NCI-H524 (cell line): ENCODE data around the gene AMZ1.

Experiments
- DNase-seq, 2 experiments: peaks; one replicate each; lab custom pipeline; 2025; lab: John Stamatoyannopoulos, UW

The AMZ1 gene, protein sequence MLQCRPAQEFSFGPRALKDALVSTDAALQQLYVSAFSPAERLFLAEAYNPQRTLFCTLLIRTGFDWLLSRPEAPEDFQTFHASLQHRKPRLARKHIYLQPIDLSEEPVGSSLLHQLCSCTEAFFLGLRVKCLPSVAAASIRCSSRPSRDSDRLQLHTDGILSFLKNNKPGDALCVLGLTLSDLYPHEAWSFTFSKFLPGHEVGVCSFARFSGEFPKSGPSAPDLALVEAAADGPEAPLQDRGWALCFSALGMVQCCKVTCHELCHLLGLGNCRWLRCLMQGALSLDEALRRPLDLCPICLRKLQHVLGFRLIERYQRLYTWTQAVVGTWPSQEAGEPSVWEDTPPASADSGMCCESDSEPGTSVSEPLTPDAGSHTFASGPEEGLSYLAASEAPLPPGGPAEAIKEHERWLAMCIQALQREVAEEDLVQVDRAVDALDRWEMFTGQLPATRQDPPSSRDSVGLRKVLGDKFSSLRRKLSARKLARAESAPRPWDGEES

GRCh38 chr7:2687881-2688318, at the start of gene AMZ1:
AMZ1 (plus strand) TSS chr7:2688202; CDS start chr7:2700452, 12,250 bp downstream.
- DNase-seq, result no peak

DNA sequence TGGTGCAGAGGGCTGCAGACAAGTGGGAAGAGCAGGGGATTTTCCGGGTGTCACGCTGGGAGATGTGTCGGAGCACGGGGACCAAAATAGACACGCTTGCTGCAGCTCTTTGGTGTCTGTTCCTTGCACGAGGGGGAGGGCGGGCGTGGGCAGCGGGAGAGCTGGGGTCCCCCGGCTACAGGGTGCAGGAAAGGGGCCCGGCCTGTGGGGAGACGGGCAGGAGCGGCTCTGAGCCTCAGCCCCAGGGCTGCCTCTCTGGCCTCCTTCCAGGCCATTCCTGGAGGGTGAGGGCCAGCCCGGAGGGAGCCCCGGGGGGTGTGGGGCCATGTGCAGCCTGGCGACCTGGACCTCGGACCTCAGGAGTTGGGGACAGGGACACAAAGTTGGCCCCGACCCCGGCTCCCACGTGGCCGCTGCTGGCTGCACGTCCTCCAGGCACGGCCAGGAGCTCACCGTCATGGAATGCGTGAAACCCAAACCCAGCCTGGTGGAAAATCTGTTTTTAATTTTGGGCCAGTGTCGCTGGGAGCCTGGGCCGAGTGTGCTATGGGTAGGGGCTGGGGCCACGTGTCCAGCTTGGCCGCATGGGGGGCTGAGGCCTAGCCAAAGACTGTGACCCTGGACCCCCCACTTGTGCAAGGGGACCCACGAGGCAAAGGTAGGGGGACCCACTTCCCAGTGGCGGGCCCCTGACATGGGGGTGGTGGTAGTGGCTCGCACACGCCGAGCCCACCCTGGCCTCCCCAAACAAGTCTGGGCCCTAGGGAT, 49.6 kb upstream of the AMZ1 start:
- no peak for DNase-seq

- DNase-seq, result no peak
Observed at GRCh38 chr7:2639181-2639681, 48.8 kb upstream of the AMZ1 start.

DNA sequence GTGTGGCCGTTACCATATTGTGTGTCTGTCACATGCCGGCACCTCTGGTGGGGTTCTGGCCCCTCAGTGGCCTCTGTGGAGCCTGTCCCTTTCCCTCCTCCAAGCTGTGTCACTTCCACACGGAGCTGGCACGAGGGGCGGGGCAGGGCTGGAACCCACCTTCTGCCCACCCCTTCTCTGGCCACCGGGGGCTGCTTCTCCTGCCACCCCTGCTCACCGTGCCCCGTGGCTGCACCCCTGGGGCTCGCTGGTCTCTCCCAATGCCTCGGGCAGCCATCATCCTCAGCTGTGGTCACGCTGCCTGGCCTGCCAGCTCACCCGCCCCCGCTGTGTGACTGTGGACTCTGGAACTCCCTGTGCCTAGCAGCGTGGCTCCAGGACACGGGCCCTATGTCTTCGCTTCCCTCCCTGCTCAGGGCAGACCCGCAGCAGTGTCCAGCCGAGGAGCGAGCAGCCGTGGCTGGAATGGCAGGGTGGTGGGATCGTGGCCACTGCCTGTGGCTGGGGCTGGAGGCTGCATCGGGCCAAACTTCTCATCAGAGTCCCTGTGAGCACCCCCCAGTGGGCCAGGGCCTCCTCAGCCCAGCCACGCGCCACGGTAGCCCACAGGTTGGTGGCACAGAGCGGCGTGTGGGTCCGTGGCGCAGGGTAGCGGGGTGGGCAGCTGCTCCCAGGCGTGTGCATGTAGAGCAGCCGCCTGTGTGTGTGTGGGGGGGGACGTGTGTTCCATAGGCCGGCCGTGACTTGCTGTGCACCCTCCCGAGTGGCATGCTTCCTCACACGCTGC, 48.1 kb upstream of the AMZ1 start:
- DNase-seq, result no peak

DNA sequence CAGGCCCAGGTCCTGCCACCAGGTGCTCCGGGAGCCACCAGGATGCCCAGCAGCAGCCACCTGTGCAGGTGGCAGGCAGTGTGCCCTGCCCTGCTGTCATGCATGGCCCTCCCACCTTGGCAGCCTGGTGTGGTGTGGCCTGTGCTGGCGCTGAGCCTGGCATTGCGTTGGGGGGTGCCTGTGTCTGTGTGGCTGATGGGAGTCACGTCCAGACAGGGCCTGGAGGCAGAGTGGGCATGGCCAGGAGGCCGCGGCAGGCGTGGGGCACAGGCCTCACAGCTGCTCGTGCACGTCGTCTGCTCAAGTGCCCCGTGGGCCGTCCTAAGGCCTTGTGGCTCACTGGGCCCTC, 47.5 kb upstream of the AMZ1 start:
- DNase-seq, result no peak

GRCh38 chr7:2640846-2641316, 47.1 kb upstream of the AMZ1 start:
- DNase-seq, result no peak

DNA sequence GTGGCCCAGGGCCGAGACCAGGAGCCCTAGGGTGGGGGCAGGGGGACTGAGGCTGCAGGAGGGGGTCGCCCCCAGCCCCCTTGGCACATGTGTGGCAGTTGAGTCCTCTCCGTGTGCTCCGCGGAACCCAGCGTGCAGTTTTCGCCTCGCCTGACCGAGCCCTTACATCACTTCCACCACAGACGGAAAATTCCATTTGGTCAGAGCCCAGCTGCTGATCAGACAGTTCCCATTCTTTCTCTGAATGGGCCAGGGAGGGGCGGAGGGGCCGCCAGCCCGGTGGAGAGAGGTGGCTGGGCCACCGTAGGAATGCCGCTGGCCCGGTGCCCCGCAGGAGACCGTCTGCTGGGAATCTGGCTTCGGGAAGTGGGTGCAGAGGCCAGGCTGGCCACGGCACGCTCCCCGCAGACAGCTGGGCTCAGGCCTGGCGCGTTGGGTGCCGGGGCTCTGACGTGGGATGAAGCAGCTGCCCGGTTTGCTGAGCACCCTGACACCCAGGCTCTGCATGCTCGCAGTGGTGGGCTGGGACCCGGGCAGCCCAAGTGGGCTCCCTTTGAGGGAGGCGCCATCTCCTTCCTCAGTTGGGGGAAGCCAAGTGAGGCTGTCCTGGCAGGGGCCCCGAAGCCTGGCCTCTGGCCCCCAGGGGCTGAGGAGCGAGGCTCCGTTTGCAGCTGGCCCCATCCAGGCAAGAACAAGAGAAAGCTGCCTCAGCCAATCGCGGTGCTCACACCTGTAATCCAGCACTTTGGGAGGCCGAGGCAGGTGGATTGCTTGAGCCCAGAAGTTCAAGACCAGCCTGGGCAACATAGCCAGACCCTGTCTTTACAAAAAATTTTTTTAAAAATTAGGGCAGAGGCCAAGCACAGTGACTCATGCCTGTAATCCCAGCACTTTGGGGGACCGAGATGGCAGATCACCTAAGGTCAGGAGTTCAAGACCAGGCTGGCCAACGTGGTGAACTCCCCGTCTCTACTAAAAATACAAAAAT, 46.3 kb upstream of the AMZ1 start:
- no peak for DNase-seq

GRCh38 chr7:2643386-2644219, 44.4 kb upstream of the AMZ1 start:
- DNase-seq, result no peak

DNA sequence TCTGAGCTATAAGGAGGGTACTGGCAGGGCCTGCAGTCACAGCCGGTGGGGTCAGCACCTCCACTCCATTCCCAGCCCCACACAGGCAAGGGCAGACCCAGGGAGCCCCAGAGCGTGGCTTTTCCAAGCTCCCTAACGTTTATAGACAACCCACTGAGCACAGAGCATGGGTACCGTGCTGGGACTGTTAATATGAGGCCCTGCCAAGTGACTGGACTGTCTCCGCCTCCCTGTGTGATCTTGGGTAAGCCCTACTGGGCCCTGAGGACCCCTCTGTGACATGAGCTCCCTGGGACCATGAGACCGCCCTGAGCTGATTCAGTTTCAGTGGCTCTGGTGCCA, 43.8 kb upstream of the AMZ1 start:
- no peak for DNase-seq

GRCh38 chr7:2644562-2645273, 43.3 kb upstream of the AMZ1 start:
- peak in 1 of 2 experiments; percentile 12 for DNase-seq

DNA sequence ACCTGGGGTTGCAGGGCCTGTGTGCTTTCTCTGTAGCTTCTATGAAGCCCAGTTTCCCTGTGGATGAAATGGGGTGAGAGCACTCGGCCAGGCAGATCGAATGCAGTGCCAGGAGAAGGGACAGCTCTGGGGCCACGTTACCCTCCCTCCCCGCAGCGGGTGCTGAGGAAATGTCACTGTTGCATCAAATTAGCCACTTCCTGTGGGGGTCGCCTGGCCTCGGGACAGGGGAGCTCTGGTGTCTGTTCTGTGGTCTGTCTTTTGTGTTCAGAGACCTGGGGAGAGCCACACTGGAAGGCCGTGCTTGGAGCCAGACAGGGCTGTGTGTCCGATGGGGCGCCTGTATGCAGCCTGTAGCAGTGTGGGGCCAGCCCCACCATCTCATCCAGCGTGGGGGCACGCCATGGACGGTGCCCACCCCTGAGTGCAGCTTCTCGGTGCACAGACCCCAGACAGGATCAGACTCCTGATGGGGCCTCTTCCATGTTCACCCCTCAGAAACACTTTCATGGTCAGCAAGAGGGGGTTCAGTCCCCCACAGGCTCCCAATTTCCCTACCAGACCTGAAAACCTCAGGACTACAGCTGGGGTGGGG, 42.6 kb upstream of the AMZ1 start:
- DNase-seq, result no peak

- no peak for DNase-seq
Observed at GRCh38 chr7:2646336-2646679, 41.7 kb upstream of the AMZ1 start.

- no peak for DNase-seq
Observed at GRCh38 chr7:2646680-2647571, 41.1 kb upstream of the AMZ1 start.

DNA sequence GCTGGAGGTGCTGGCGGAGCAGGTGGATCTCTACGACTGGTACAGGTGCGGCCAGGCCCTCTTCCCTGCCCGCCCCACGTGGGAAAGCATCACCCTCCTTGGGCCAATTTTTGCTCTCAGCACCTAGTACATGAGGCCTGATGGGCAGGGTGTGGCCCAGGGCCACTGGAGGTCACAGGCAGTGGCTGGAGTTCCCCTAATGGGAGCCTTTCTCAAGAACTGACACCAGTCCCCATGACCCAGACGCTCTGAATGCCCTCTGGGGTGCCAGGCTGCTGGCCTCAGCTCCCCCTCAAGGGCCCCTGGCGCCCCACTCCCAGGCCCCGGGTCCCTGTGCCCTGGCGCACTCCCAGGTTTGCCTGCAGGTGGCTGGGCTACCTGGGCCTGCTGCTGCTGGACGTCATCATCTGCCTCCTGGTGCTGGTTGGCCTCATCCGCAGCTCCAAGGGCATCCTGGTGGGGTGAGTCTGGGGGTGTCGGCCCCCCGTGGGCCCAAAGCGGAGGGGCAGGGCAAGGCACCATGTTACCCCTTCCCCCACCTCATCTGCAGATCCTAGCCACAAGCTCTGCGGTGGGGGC, 40.3 kb upstream of the AMZ1 start:
- DNase-seq, result no peak

DNA sequence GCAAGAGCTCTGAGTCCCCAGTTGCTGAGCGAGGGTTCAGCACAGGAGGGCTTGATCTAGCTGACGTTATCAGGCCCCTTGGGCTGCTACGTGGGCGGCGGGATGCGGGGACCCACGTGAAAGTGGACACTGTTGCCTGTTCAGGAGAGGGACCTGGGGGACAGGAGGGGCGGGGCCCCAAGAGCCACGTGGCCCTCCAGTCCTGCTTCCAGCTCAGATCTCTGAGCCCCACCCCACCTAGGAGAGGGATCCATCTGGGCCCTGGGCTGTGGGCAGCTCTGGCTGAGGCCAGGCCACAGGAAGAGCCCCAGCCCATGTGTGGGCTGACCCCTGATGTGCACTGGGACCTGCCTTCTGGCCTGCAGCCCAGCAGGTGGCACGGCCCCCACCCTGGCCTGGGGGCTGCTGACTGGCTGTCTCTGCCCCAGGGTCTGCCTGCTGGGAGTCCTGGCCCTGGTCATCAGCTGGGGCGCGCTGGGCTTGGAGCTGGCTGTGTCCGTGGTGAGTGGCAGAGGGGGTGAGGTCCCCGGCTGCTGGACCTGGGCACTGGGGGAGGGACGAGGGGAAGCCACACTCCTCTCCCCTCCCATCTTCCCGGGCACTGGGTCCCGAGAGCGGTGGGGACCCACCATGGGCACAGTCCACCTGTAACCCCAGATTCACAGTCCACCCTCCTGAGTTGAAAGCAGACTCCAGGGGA, 38.7 kb upstream of the AMZ1 start:
- DNase-seq, result no peak

GRCh38 chr7:2649991-2650390, 38.0 kb upstream of the AMZ1 start:
- DNase-seq, result no peak

DNA sequence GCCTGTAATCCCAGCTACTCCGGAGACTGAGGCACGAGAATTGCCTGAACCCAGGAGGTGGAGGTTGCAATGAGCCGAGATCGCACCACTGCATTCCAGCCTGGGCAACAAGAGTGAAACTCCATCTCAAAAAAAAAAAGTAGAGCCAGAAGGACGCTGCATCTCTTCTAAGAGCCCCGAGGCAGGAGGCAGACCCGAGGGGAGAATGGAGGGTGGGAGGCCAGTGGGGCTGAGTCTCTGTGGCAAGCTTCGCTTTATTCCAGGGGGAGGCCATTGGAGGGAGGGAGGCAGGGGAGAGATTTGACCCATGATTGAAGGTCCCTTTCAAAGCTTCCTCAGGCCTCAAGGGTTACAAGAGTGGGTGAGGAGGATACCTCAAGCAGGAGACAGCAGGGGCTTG, 37.6 kb upstream of the AMZ1 start:
- no peak for DNase-seq
